Rectal smooth muscle tissue (tissue), 1 donor: ENCODE data around the gene MEF2D.

Source experiments
- H3K27ac ChIP-seq: one replicate; pipeline ENCODE4 v1.7.0; 2013; ENCODE audit warnings: low read depth, low read length, inconsistent platforms
- H3K27me3 ChIP-seq: one replicate; pipeline ENCODE4 v1.7.0; 2013; ENCODE audit warnings: low read length; ENCODE audit not compliant: control insufficient read depth, insufficient read depth
- H3K36me3 ChIP-seq: one replicate; pipeline ENCODE4 v1.7.0; 2013; ENCODE audit warnings: low read length; ENCODE audit not compliant: control insufficient read depth, insufficient read depth
- H3K4me1 ChIP-seq: one replicate; pipeline ENCODE4 v1.7.0; 2013; ENCODE audit warnings: low read length; ENCODE audit not compliant: control insufficient read depth, insufficient read depth
- H3K4me3 ChIP-seq: one replicate; pipeline ENCODE4 v1.7.0; 2013; ENCODE audit warnings: low read length
- H3K9ac ChIP-seq: one replicate; pipeline ENCODE4 v1.7.0; 2013; ENCODE audit warnings: low read length

The MEF2D gene

GRCh38 chr1:156429313-156430060 is 71.1 kb downstream of the MEF2D start:
- Histone ChIP-seq H3K36me3 (no peaks in the 10 kb centered on the region), H3K27ac (no peak overlapping the region), H3K4me3 (no peak overlapping the region), H3K27me3 (peaks cover 41% of the 10 kb centered on the region), H3K9ac (no peak overlapping the region), H3K4me1 (no peaks in the 10 kb centered on the region)

GRCh38 chr1:156428746-156429288 is 71.8 kb downstream of the MEF2D start:
- no peaks in the 10 kb centered on the region for H3K36me3 ChIP-seq
- H3K27ac ChIP-seq = no peak overlapping the region
- H3K4me1 ChIP-seq = no peaks in the 10 kb centered on the region
- no peak overlapping the region for H3K9ac ChIP-seq
- no peak overlapping the region for H3K4me3 ChIP-seq
- peaks cover 35% of the 10 kb centered on the region for H3K27me3 ChIP-seq

GRCh38 chr1:156427957-156428356 is 72.6 kb downstream of the MEF2D start:
- no peak overlapping the region for H3K9ac ChIP-seq

GRCh38 chr1:156425943-156426342 is 74.6 kb downstream of the MEF2D start:
- Histone ChIP-seq H3K4me1 (peaks cover 3% of the 10 kb centered on the region), H3K36me3 (no peaks in the 10 kb centered on the region), H3K9ac (no peak overlapping the region), H3K27me3 (peaks cover 28% of the 10 kb centered on the region), H3K4me3 (no peak overlapping the region), H3K27ac (no peak overlapping the region)

More at GRCh38 chr1:156427957-156428356, 72.6 kb downstream of the MEF2D start:
- Histone ChIP-seq H3K27ac (no peak overlapping the region), H3K36me3 (no peaks in the 10 kb centered on the region), H3K4me3 (no peak overlapping the region), H3K27me3 (peaks cover 30% of the 10 kb centered on the region), H3K4me1 (no peaks in the 10 kb centered on the region)

GRCh38 chr1:156424806-156425432 is 75.7 kb downstream of the MEF2D start:
- peaks cover 9% of the 10 kb centered on the region for H3K4me1 ChIP-seq
- no peak overlapping the region for H3K9ac ChIP-seq
- H3K27ac ChIP-seq = no peak overlapping the region
- peaks cover 33% of the 10 kb centered on the region for H3K27me3 ChIP-seq
- no peaks in the 10 kb centered on the region for H3K36me3 ChIP-seq
- no peak overlapping the region for H3K4me3 ChIP-seq

- Histone ChIP-seq H3K27me3 (peaks cover 31% of the 10 kb centered on the region), H3K9ac (no peak overlapping the region), H3K4me3 (no peak overlapping the region), H3K27ac (no peak overlapping the region), H3K4me1 (peaks cover 9% of the 10 kb centered on the region), H3K36me3 (no peaks in the 10 kb centered on the region)
Observed at GRCh38 chr1:156423422-156424352, 76.9 kb downstream of the MEF2D start.

GRCh38 chr1:156422602-156423091 is 77.9 kb downstream of the MEF2D start:
- Histone ChIP-seq H3K27me3 (peaks cover 33% of the 10 kb centered on the region), H3K9ac (no peak overlapping the region)

GRCh38 chr1:156421939-156422601 is 78.5 kb downstream of the MEF2D start:
- Histone ChIP-seq H3K27ac (no peak overlapping the region), H3K36me3 (no peaks in the 10 kb centered on the region), H3K4me3 (peak overlapping the region; percentile 50), H3K4me1 (peaks cover 9% of the 10 kb centered on the region), H3K9ac (no peak overlapping the region), H3K27me3 (peaks cover 39% of the 10 kb centered on the region)

More at GRCh38 chr1:156422602-156423091, 77.9 kb downstream of the MEF2D start:
- peaks cover 9% of the 10 kb centered on the region for H3K4me1 ChIP-seq
- no peaks in the 10 kb centered on the region for H3K36me3 ChIP-seq
- H3K4me3 ChIP-seq = no peak overlapping the region
- H3K27ac ChIP-seq = no peak overlapping the region

GRCh38 chr1:156421062-156421938 is 79.3 kb downstream of the MEF2D start:
- Histone ChIP-seq H3K27ac (no peak overlapping the region), H3K4me3 (peak overlapping the region; percentile 50), H3K36me3 (no peaks in the 10 kb centered on the region), H3K27me3 (peaks cover 43% of the 10 kb centered on the region), H3K9ac (no peak overlapping the region), H3K4me1 (peaks cover 9% of the 10 kb centered on the region)

GRCh38 chr1:156420205-156421061 is 80.1 kb downstream of the MEF2D start:
- peak overlapping the region; percentile 51 for H3K4me3 ChIP-seq
- H3K4me1 ChIP-seq = peaks cover 9% of the 10 kb centered on the region
- peaks cover 49% of the 10 kb centered on the region for H3K27me3 ChIP-seq
- no peak overlapping the region for H3K27ac ChIP-seq
- no peaks in the 10 kb centered on the region for H3K36me3 ChIP-seq
- no peak overlapping the region for H3K9ac ChIP-seq
